GM12878 (cell line): Measurements from ENCODE around the gene VCAN. TPM values are rescaled to one million over a fixed set of nuclear protein-coding genes. Genes with fewer than 3 reads are reported as not detected.

Source experiments
- ATAC-seq: fragments of 200-7000 bp; cut with Tn5 transposase; 3 replicates; pipeline ENCODE4 v1.9.1; 2020; ENCODE audit warnings: mild to moderate bottlenecking, moderate library complexity
- BruUV-seq: library from RNA; stranded (reverse); fragments of 400-500 nt; replicated peaks from 2 replicates; lab custom pipeline; 2021; lab: Mats Ljungman, UMichigan
- CTCF ChIA-PET: fragments of 300-600 bp; sonication (Branson Sonifier 250); formaldehyde crosslinking; extraction: SDS; loops from one replicate; lab custom pipeline; 2021; ENCODE audit warnings: inconsistent platforms; lab: Yijun Ruan, JAX
- POLR2A ChIA-PET: fragments of 350-600 bp; formaldehyde crosslinking; extraction: SDS; loops from one replicate; lab custom pipeline; 2021; ENCODE audit warnings: inconsistent platforms; lab: Charles Lee
- RAD21 ChIA-PET: fragments of 300-600 bp; sonication (Branson Sonifier 250); formaldehyde crosslinking; loops from one replicate; lab custom pipeline; 2023; ENCODE audit warnings: antibody characterized with exemption; ENCODE audit not compliant: unreplicated experiment; lab: Charles Lee
- SMC1A ChIA-PET: fragments of 300-600 bp; sonication (Branson Sonifier 250); formaldehyde crosslinking; loops from one replicate; lab custom pipeline; 2023; ENCODE audit not compliant: unreplicated experiment, uncharacterized antibody; lab: Charles Lee
- DNase-seq: peaks from one replicate; pipeline ENCODE4 v3.0.0-alpha.2; 2011; ENCODE audit warnings: low read depth, low spot score
- FAIRE-seq: peaks from 3 replicates; lab custom pipeline; 2011; peaks lifted over from hg19 to GRCh38; lab: Jason Lieb, UNC
- H2AFZ ChIP-seq: 2 replicates; pipeline ENCODE4 v1.6.0; 2011; ENCODE audit warnings: low read depth, low read length, control low read depth; ENCODE audit not compliant: control insufficient read depth
- H3K27ac ChIP-seq: 2 replicates; pipeline ENCODE4 v1.5.1; 2011; ENCODE audit warnings: control low read depth; ENCODE audit not compliant: control insufficient read depth, insufficient read depth
- H3K27me3 ChIP-seq, 2 experiments: replicated peaks in 1 of 2; 2 replicates each; pipeline versions ENCODE4 v1.6.0 to v1.6.1; 2011; ENCODE audit warnings: low read length in 1 of 2; ENCODE audit not compliant: control insufficient read depth in 2 of 2, insufficient read depth in 2 of 2
- H3K36me3 ChIP-seq, 2 experiments: 2 replicates each; pipeline ENCODE4 v1.5.1; 2011; ENCODE audit warnings: low read length in 1 of 2; ENCODE audit not compliant: control insufficient read depth in 2 of 2, insufficient read depth in 2 of 2
- H3K4me1 ChIP-seq: 2 replicates; pipeline ENCODE4 v1.6.1; 2011; ENCODE audit warnings: mild to moderate bottlenecking, low read length, moderate library complexity, mixed read lengths; ENCODE audit not compliant: control insufficient read depth, insufficient read depth
- H3K4me2 ChIP-seq: 2 replicates; pipeline ENCODE4 v1.6.0; 2011; ENCODE audit warnings: control low read depth; ENCODE audit not compliant: control insufficient read depth, insufficient read depth
- H3K4me3 ChIP-seq: fragments of 200-600 bp; sonication (generic); 2 replicates; pipeline ENCODE4 v1.5.1; 2016
- H3K79me2 ChIP-seq: 2 replicates; pipeline ENCODE4 v1.6.0; 2011; ENCODE audit warnings: low read length; ENCODE audit not compliant: control insufficient read depth, insufficient read depth
- H3K9ac ChIP-seq: 2 replicates; pipeline ENCODE4 v1.8.0; 2011; ENCODE audit warnings: low read length, control low read depth, mixed read lengths; ENCODE audit not compliant: control insufficient read depth, insufficient read depth
- H3K9me3 ChIP-seq: replicated peaks from 3 replicates; pipeline ENCODE4 v1.5.1; 2011; ENCODE audit warnings: mild to moderate bottlenecking, low read length; ENCODE audit not compliant: control insufficient read depth, insufficient read depth
- H4K20me1 ChIP-seq: 2 replicates; pipeline ENCODE4 v1.6.0; 2011; ENCODE audit not compliant: control insufficient read depth, insufficient read depth
- BHLHE40 ChIP-seq, 2 experiments: fragments of 450-650 bp in 1 of 2; IDR thresholded peaks; 2 replicates each; pipeline ENCODE4 v1.6.1; 2011 to 2017; ENCODE audit warnings: low read depth in 2 of 2, borderline replicate concordance in 1 of 2, improper control_type of control experiment in 1 of 2, low read length in 1 of 2, mild to moderate bottlenecking in 1 of 2
- CEBPB ChIP-seq, 2 experiments: fragments of 150-350 bp in 1 of 2; IDR thresholded peaks; 2 replicates each; pipeline ENCODE4 v1.6.1; 2012 to 2014; ENCODE audit warnings: low read depth in 2 of 2, low read length in 2 of 2, borderline replicate concordance in 1 of 2, inconsistent platforms in 1 of 2
- MXI1 ChIP-seq: fragments of 150-350 bp; IDR thresholded peaks from 2 replicates; pipeline ENCODE4 v1.6.1; 2011; ENCODE audit warnings: low read depth, mild to moderate bottlenecking, inconsistent platforms, low read length, improper control_type of control experiment
- MYB ChIP-seq: fragments of 150-350 bp; IDR thresholded peaks from 2 replicates; pipeline ENCODE4 v1.6.1; 2014; ENCODE audit warnings: mild to moderate bottlenecking, low read depth, low read length, borderline replicate concordance
- NRF1 ChIP-seq: conservative IDR thresholded peaks from 2 replicates; pipeline ENCODE4 v1.6.1; 2011; ENCODE audit warnings: mild to moderate bottlenecking, low read depth, low read length, improper control_type of control experiment
- STAT1 ChIP-seq: fragments of 450-650 bp; conservative IDR thresholded peaks from 2 replicates; pipeline ENCODE4 v1.6.1; 2014; ENCODE audit warnings: antibody characterized with exemption, mild to moderate bottlenecking
- WGBS: methylation state at CpG from one replicate; pipeline ENCODE4 v1.1.6; 2016; ENCODE audit warnings: low lambda C conversion rate; ENCODE audit not compliant: insufficient replicate concordance, insufficient coverage; ENCODE audit errors: missing lambda C conversion rate; 5-methylcytosine and 5-hydroxymethylcytosine counted together
- in situ Hi-C: fragments of 300-500 bp; cut with MboI; formaldehyde crosslinking; loops from 9 replicates; pipeline ENCODE4 v1.14.3; 2018; ENCODE audit warnings: mixed read lengths
- intact Hi-C: fragments of 100-400 bp; cut with micrococcal nuclease; formaldehyde crosslinking; loops from one replicate; pipeline ENCODE4 v1.14.2; 2022; ENCODE audit not compliant: unreplicated experiment
- polyA plus RNA-seq, 11 experiments: library from polyadenylated mRNA; depleted of rRNA in 4 of 11; unstranded in 6 of 11; stranded (reverse) in 5 of 11; fragments of >200 nt; fragmentation: Nextera tagmentation in 4 of 11; fragmentation: Illumina TruSeq in 1 of 11; extraction: Ambion mirVana in 4 of 11; extraction: Trizol in 1 of 11; gene quantifications; 1 replicate in 1 of 11; 2 replicates in 10 of 11; pipeline versions ENCODE4 v1.2.1 to v1.2.3, GENCODE V29; 2011 to 2016; ENCODE audit warnings: inconsistent platforms in 2 of 11, missing spikeins in 2 of 11, low read depth in 1 of 11
- total RNA-seq, 4 experiments: library from RNA; depleted of rRNA in 3 of 4; stranded (reverse); fragments of >200 nt in 3 of 4; fragmentation: Illumina TruSeq in 1 of 4; extraction: Trizol in 1 of 4; gene quantifications; 2 replicates each; pipeline versions ENCODE4 v1.2.1 to v1.2.3, GENCODE V29; 2013 to 2021

The VCAN gene
- total and polyA plus RNA-seq, 10 of the 15 experiments (the other 5 are each of a cell fraction or from before 2014, with no cell fraction given), result 1.2 to 15.2 (median 4.5) TPM

DNA sequence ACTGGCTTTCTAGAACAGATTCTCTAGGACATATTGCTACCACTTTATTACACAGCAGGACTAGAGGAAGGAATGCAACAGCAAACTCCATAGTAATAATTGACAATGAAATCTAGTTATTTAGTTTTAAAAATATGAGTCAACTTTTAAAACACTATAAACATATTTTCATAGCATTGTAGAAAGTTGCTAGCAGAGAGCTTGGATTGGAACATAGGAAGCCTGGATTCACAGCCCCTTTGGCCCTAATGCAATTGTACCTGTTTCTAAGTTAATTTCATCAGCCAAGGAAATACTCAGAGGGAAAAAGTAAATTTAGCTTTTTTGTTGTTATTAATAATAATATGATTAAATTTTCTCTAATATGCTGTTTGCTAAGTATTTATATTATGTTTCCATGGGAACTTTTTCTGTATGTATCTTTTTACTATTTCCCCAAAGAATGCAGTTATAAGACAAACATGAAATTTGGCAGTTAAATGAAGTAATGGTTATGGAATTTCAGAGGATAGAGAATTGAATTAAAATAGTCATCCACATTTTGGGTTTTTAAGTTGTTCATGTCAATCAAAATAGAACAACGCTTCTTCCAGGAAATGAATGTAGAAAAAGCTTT is 45.6 kb downstream of the VCAN start:
- Histone ChIP-seq H3K4me1 (no peaks in the 10 kb centered on the region), H3K9me3 (no peaks in the 10 kb centered on the region), H3K9ac (no peak overlapping the region), H3K27me3 (0 out of 4 replicates have a peak, but pooled peaks cover 0 to 2% of the 10 kb centered on the region in 2 experiments), H3K27ac (no peak overlapping the region), H4K20me1 (no peaks in the 10 kb centered on the region), H3K79me2 (no peaks in the 10 kb centered on the region), H2AFZ (no peak overlapping the region), H3K4me3 (no peak overlapping the region), H3K4me2 (no peak overlapping the region), H3K36me3 (no peaks in the 10 kb centered on the region)
- CTCF ChIA-PET, result no interaction called here
- no peak for ATAC-seq
- WGBS, result 29% methylated on average over 1 of the region's 1 CpG
- no peak for FAIRE-seq
- in situ Hi-C loops (no loop called here), intact Hi-C loops (no loop called here)
- SMC1A ChIA-PET, result interaction anchor here (1.4 kb wide), 1 partner anchor 10 kb away, joined by 5 read pairs; no protein-coding TSS in a partner anchor
- RAD21 ChIA-PET, result no interaction called here
- DNase-seq, result no peak
- BruUV-seq, result no TSS peak
- TF ChIP-seq CEBPB (IDR thresholded peaks at IDR 0.05; ENCODE audit: borderline replicate concordance in 1 of 2, low read depth in 2 of 2, low read length in 2 of 2) (no peak), NRF1 (no peak), MXI1 (no peak)
- POLR2A ChIA-PET, result no interaction called here

DNA sequence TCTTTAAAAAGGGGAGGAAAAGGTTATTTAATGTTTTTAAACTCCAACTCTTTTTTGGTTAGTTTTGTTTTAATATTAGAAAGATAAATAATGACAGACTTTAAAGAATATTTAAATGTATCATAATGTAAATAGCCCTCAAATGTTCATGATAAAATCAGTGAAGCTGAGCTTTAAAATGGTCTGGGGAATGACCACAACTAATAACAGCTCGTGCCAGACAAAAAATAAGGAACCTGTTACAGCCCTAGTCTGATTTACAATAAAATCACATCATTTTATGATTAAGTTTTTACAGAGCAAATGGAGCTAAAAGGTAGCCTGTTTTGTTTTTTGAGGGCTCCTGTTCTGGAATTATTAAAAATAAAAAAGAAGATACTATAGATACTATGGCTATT is 46.1 kb downstream of the VCAN start:
- ChIA-PET POLR2A (no interaction called here), CTCF (no interaction called here)
- H4K20me1 ChIP-seq, result no peaks in the 10 kb centered on the region
- H3K36me3 ChIP-seq, result no peaks in the 10 kb centered on the region
- no peak overlapping the region for H3K9ac ChIP-seq
- H3K79me2 ChIP-seq, result no peaks in the 10 kb centered on the region
- WGBS, result 26% methylated on average over 1 of the region's 1 CpG
- in situ Hi-C loops, result no loop called here
- no peaks in the 10 kb centered on the region for H3K9me3 ChIP-seq
- no peak overlapping the region for H3K4me2 ChIP-seq
- FAIRE-seq, result no peak
- H2AFZ ChIP-seq, result no peak overlapping the region
- TF ChIP-seq STAT1, result no peak
- no peak for TF ChIP-seq MYB
- no peak for TF ChIP-seq BHLHE40 (IDR thresholded peaks at IDR 0.05; ENCODE audit: borderline replicate concordance in 1 of 2, low read depth in 2 of 2, low read length in 1 of 2)
- TF ChIP-seq, all 136 proteins: peak for 0
- H3K4me3 ChIP-seq, result no peak overlapping the region
- RAD21 ChIA-PET, result no interaction called here
- no TSS peak for BruUV-seq
- ATAC-seq, result no peak
- intact Hi-C loops, result no loop called here
- no peaks in the 10 kb centered on the region for H3K4me1 ChIP-seq
- no peak overlapping the region for H3K27ac ChIP-seq
- no peak for DNase-seq
- 0 out of 4 replicates have a peak, but pooled peaks cover 0 to 2% of the 10 kb centered on the region in 2 experiments for H3K27me3 ChIP-seq
- SMC1A ChIA-PET, result interaction anchor here (0.5 to 1.4 kb wide), 2 partner anchors 10 to 406 kb away, joined by 3 to 5 read pairs; no protein-coding TSS in a partner anchor
